Spleen (tissue), 7 donors: ENCODE data around the gene EPHB6.

Experiments used
- POLR2A ChIP-seq, 3 donors: fragments of 450-650 bp; IDR thresholded peaks; one replicate each; pipeline ENCODE4 v1.5.1; 2017; ENCODE audit warnings: antibody characterized with exemption in 3 of 3, mild to moderate bottlenecking in 1 of 3
- POLR2AphosphoS5 ChIP-seq, 3 donors: sonication (generic); formaldehyde crosslinking; IDR thresholded peaks; one replicate each; pipeline ENCODE4 v1.5.1; 2017; ENCODE audit warnings: antibody characterized with exemption in 3 of 3
- TF ChIP-seq, protein P1 (sequence below), 11 experiments: fragments of 200-600 bp in 7 of 11; fragments of 450-650 bp in 4 of 11; sonication (generic) in 4 of 11; IDR thresholded peaks in 8 of 11; conservative IDR thresholded peaks in 3 of 11; 1 replicate in 7 of 11; 2 replicates in 4 of 11; pipeline versions ENCODE4 v1.4.0 to v1.8.0; 2016 to 2021; ENCODE audit warnings: antibody characterized with exemption in 11 of 11, inconsistent platforms in 4 of 11, mild to moderate bottlenecking in 1 of 11
- donor health status: DM: no; HTN: no; CAD: no; lungs with moderate emphysema.
- donor health status: DM: no; HTN: no; CAD: no.
- donor health status: DM: no; HTN: no; CAD: no.

GRCh38 chr7:142908290-142908689, 53.4 kb downstream of the EPHB6 start:
- TF ChIP-seq, protein P1, sequence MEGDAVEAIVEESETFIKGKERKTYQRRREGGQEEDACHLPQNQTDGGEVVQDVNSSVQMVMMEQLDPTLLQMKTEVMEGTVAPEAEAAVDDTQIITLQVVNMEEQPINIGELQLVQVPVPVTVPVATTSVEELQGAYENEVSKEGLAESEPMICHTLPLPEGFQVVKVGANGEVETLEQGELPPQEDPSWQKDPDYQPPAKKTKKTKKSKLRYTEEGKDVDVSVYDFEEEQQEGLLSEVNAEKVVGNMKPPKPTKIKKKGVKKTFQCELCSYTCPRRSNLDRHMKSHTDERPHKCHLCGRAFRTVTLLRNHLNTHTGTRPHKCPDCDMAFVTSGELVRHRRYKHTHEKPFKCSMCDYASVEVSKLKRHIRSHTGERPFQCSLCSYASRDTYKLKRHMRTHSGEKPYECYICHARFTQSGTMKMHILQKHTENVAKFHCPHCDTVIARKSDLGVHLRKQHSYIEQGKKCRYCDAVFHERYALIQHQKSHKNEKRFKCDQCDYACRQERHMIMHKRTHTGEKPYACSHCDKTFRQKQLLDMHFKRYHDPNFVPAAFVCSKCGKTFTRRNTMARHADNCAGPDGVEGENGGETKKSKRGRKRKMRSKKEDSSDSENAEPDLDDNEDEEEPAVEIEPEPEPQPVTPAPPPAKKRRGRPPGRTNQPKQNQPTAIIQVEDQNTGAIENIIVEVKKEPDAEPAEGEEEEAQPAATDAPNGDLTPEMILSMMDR (IDR thresholded peaks at IDR 0.05 in 8 of 11, conservative IDR thresholded peaks at IDR 0.05 in 3 of 11) = no peak
- TF ChIP-seq POLR2AphosphoS5 (IDR thresholded peaks at IDR 0.05) (no peak), POLR2A (IDR thresholded peaks at IDR 0.05) (no peak)
